ENCODE data around the gene STX4.

The STX4 gene

GRCh38 chr16:31022544-31023251 lies 10.7 kb upstream of the STX4 start:
- no peak for DNase-seq

- DNase-seq, result no peak
Observed at GRCh38 chr16:31023252-31023602, 10.1 kb upstream of the STX4 start.

GRCh38 chr16:31023627-31024226 lies 9.6 kb upstream of the STX4 start:
- DNase-seq, result no peak

- no peak for DNase-seq
Observed at GRCh38 chr16:31025339-31025738, 8.0 kb upstream of the STX4 start.

GRCh38 chr16:31029272-31029671 lies 4.1 kb upstream of the STX4 start:
- DNase-seq, result no peak

GRCh38 chr16:31031276-31031675 lies 2.1 kb upstream of the STX4 start:
- no peak for DNase-seq

GRCh38 chr16:31033709-31034492 lies 543 bp downstream of the STX4 start:
- peak; percentile 80 for DNase-seq

GRCh38 chr16:31036691-31037090 lies 3.3 kb downstream of the STX4 start:
- DNase-seq, result no peak

GRCh38 chr16:31038993-31039392 lies 5.6 kb downstream of the STX4 start:
- no peak for DNase-seq

- DNase-seq, result no peak
Observed at GRCh38 chr16:31042866-31043265, 9.5 kb downstream of the STX4 start.

- no peak for DNase-seq
Observed at GRCh38 chr16:31043352-31043751, 10.0 kb downstream of the STX4 start.

- no peak for DNase-seq
Observed at GRCh38 chr16:31043898-31044481, 10.6 kb downstream of the STX4 start.

- no peak for DNase-seq
Observed at GRCh38 chr16:31050280-31051030, 17.1 kb downstream of the STX4 start.

GRCh38 chr16:31052114-31052513 lies 18.8 kb downstream of the STX4 start:
- peak; percentile 90 for DNase-seq

GRCh38 chr16:31055613-31056012 lies 22.3 kb downstream of the STX4 start:
- DNase-seq, result no peak

- DNase-seq, result no peak
Observed at GRCh38 chr16:31061126-31061812, 27.9 kb downstream of the STX4 start.

GRCh38 chr16:31061813-31062440 lies 28.6 kb downstream of the STX4 start:
- DNase-seq, result no peak

GRCh38 chr16:31063495-31063842 lies 30.1 kb downstream of the STX4 start:
- no peak for DNase-seq

GRCh38 chr16:31063843-31064611 lies 30.7 kb downstream of the STX4 start:
- DNase-seq, result no peak

- peak; percentile 97 for DNase-seq
Observed at GRCh38 chr16:31064882-31065461, 31.6 kb downstream of the STX4 start.
